Inferior parietal cortex (tissue), 1 donor: ENCODE data around the gene HECW1.
"Not testable (repeated sequence)": the region's sequence is repeated elsewhere in the genome, so short reads cannot be mapped to it uniquely, and the experiment has no call there.

Experiments used
- DNase-seq: peaks from one replicate; pipeline ENCODE4 v3.0.0-alpha.2; 2016; ENCODE audit errors: extremely low spot score

HECW1 gene

GRCh38 chr7:43208242-43208641 is 95.8 kb downstream of the HECW1 start:
- no peak for DNase-seq

- not testable (repeated sequence) for DNase-seq
Measured at GRCh38 chr7:43210539-43210938, 98.1 kb downstream of the HECW1 start.

DNA sequence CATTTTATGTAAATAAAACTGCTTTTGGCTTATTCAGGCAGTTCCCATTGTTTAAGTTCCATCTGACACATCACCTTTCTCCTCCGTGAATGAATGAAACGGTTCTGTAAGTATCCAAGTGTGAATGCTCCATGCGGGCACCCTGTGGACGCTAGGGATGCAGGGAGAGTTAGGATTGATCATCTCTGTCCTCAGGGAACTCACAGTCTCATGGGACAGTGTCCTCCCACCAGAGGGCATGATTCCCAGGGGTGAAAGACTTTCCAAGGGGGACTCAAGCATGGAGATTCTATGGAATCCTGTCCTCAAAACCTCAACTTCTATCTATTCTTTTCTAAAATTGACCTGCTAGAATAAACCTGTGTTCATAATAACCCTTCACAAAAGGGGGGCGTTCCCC is 98.8 kb downstream of the HECW1 start:
- no peak for DNase-seq

DNA sequence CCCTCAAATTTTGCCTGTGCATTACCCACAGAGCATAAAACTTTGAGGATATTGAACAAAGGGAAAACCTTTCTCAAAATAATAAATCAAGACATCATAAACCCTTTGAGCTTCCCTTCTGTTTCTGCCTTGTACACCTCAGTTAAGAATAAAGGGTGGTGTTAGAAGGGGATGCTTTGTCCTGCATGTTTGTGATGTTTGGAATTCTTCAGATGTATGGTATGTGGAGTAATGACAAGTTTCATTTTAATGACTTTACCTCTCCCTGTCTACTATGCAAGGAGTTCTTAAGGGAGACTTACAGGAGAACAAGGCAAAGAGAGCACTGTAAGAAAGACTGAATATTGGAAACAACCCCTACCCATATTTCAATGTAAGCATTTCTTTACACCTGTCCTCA is 99.2 kb downstream of the HECW1 start:
- no peak for DNase-seq

GRCh38 chr7:43212921-43213320 is 100.5 kb downstream of the HECW1 start:
- no peak for DNase-seq

DNA sequence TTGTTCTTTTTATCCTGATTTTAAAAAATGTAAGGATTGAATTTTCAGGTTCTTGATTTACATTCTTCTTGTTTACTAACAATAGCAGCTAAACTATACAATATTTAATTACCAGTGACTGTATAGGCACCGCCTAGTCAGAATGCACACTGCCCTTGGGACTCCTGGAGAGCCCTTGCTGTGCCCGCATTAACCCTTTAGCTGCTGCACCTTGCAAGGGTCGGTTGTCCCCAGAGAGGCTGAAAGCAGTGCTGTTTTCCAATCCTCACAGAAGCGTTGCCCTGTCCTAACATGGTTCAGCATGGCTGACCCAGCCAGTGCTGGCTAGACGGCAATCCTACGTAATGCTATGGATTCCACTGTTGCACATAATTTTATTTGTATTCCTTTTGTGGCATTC is 102.6 kb downstream of the HECW1 start:
- no peak for DNase-seq

GRCh38 chr7:43217055-43217454 is 104.6 kb downstream of the HECW1 start:
- DNase-seq = no peak

DNA sequence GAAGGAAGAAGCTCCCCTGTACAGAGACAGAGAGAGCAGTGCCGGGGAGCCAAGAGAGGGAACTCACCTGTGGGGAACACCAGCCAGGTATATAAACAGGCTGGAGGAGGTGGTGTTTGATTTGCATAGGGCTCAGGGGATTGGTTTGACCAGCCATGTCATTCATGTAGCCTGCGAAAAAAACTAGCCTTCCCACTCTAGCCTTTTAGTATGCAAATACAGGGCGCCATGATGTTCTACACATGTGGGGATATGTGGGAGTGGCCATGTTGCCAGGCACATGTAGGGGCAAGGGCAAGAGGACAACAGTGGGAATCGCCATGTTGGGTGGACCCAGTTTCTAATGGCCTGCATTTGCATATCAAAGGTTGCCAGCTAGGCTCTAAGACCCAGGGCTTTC is 106.5 kb downstream of the HECW1 start:
- DNase-seq = not testable (repeated sequence)

DNA sequence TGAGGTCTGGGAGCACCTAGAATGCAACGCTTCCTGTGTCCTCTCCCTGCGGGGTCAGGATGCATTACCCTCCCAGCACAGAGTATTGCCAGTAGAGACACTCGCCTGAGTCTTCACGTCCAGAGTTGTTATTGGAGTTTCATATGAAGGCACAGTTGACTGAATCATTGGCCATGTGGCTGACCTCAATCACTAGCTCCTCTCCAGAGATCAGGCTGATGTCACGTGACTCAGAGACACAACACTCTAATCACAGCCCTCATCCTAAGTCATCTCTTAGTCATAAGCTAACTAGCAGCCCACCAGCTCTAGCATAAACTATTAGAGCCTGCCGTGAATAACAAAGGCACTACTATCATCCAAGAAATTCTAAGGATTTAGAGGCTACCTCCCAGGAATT is 107.8 kb downstream of the HECW1 start:
- no peak for DNase-seq

GRCh38 chr7:43220742-43221141 is 108.3 kb downstream of the HECW1 start:
- no peak for DNase-seq

DNA sequence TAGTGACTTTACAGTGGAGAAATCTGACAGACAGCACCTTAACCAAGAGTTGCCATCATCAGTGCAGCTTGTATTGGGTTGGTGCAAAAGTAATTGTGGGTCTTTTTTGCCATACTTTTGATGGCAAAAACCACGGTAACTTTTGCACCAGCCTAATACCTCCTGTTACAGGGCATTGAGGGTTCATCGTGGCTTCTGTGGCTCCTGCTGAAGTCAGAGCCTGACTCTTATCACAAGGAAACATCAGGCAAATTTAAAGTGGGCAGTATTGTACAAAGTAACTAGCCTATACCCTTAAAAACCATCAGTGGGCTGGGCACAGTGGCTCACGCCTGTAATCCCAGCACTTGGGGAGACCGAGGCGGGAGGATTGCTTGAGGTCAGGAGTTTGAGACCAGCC is 117.4 kb downstream of the HECW1 start:
- no peak for DNase-seq

- no peak for DNase-seq
Measured at GRCh38 chr7:43232366-43232765, 119.9 kb downstream of the HECW1 start.

DNA sequence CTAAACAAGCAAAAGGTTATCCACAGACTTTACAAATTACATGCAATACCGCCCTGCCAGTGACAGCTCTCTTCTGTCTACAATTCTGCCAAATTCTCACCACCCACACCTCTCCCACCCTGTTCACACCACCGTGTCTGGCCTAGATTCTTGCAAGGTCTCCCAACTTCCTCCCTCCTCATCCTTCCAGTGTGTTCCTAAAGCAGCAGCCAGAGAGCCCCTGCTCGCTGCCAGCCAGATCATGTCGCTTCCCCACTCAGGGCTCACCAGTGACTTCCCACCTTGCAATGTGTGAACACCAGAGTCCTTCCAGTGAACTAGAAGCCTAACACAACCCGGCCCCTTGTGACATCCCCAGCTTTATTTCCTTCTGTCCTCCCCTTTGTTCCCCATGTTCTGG is 121.6 kb downstream of the HECW1 start:
- DNase-seq = no peak

DNA sequence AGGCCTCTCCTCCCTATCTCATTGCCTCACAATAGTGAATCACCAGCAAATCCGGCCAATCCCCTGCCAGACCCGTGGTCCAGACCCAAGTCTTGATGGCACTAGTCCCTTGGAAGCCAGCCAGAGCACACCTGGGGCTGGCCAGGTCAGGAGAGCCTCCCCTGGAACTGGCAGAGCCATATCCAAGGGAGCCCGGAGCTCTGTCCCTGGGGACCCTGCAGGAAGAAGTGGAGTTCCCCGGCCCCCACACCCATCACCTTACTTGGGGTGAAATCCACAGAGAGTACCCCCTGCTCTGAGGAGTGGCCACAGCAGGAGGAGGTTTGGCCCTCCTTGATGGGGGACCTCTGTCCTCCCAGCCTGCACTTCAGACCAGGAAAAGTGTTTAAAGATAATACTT is 122.5 kb downstream of the HECW1 start:
- DNase-seq = no peak

DNA sequence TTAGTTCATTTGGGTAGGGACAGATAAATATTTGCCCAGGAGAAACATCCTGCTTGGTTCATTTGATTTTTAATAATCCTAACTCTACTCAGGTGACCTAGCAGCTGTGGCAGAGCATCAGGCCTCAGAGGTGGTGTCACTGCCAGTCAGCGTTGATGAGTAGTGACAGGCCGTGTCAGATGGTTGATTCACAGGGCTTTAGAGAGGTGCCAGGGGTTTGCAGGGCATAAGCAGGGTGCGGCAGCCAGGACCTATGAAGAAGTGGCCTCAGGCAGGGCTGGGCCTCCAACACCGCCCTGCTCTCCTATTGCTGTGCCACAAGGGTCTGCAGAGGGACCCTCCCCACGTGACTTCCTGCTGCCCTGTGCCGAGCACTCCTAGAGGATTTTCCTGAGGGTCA is 128.1 kb downstream of the HECW1 start:
- no peak for DNase-seq

- no peak for DNase-seq
Measured at GRCh38 chr7:43242628-43243255, 130.3 kb downstream of the HECW1 start.

DNA sequence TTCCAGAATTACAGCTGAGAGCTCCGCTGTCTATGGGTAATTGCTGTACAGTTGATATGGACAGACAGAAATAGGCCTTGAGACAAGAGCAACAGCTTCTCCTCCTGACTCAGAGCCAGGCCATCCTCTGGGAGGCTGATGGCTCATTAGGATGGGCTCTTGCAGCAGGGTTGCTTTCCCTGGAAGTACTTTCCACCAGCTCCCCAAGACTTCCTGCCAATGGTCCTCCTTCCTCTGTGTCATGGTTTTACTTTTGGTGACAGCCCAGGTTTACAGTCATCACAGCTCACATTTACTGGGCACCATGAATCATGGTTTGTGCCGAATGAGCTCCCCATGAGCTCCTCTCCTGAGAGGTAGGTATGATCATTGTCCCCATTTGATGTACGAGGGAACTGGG is 131.8 kb downstream of the HECW1 start:
- no peak for DNase-seq

DNA sequence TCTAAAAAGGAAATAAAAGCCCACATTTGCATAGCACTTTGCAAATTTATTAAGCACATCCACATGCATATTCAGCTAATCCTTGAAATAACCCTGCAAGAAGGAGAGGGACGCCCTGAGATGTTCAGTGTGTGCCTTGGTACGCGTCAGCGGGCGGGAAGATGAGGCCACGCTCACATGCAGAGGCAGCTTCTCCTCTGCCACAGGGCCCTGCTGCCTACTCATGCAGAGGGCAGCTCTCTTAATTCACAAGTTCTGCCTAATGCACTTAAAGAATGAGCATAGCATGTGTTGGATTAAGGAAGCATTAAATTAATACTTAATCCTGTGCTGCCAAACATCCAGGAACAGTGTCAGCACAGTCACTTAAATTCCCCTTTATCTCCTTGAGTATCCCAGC is 132.3 kb downstream of the HECW1 start:
- no peak for DNase-seq

GRCh38 chr7:43247757-43248156 is 135.3 kb downstream of the HECW1 start:
- no peak for DNase-seq

GRCh38 chr7:43248553-43248952 is 136.1 kb downstream of the HECW1 start:
- no peak for DNase-seq

- no peak for DNase-seq
Measured at GRCh38 chr7:43248961-43249822, 136.7 kb downstream of the HECW1 start.

DNA sequence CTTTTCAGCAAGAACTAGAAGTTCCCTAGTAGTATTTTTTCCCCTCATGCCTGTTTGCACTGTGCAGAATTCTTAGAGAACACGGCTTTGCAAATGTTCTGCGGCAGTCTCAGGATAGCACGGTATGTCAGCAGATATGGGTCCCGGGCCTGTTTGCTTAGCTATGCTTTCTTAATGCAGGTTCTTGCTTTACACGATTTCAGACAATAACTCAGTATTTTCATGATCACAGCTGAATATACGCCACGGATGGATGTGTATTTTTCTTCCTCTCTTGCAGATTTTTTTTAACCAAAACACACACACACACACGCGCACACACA is 137.3 kb downstream of the HECW1 start:
- no peak for DNase-seq

GRCh38 chr7:43260980-43261878 is 148.8 kb downstream of the HECW1 start:
- DNase-seq = peak; percentile 86
